DND-41 (cell line): ENCODE measurements around the gene TTLL10.
"Not testable (repeated sequence)": the region's sequence is repeated elsewhere in the genome, so short reads cannot be mapped to it uniquely, and the experiment has no call there.

Experiments used
- ATAC-seq: fragments of 200-7000 bp; cut with Tn5 transposase; 3 replicates; pipeline ENCODE4 v1.9.1; 2021; ENCODE audit warnings: low read depth; ENCODE audit not compliant: insufficient read depth
- DNase-seq: peaks from one replicate; pipeline ENCODE4 v3.0.0-alpha.2; 2020
- H2AFZ ChIP-seq: 2 replicates; pipeline ENCODE4 v1.6.0; 2012; ENCODE audit warnings: low read depth, low read length
- H3K27ac ChIP-seq: 2 replicates; pipeline ENCODE4 v1.5.1; 2012; ENCODE audit warnings: low read length, inconsistent platforms
- H3K27me3 ChIP-seq: fragments of 200-600 bp; sonication (generic); 2 replicates; pipeline ENCODE4 v1.6.0; 2012; ENCODE audit warnings: low read length, mild to moderate bottlenecking, inconsistent platforms; ENCODE audit not compliant: insufficient read depth, poor library complexity
- H3K36me3 ChIP-seq: 2 replicates; pipeline ENCODE4 v1.5.1; 2012; ENCODE audit warnings: low read length, inconsistent platforms; ENCODE audit not compliant: insufficient read depth
- H3K4me1 ChIP-seq: 2 replicates; pipeline ENCODE4 v1.5.1; 2012; ENCODE audit warnings: mild to moderate bottlenecking, low read length; ENCODE audit not compliant: insufficient read depth
- H3K4me2 ChIP-seq: 2 replicates; pipeline ENCODE4 v1.6.0; 2012; ENCODE audit warnings: mild to moderate bottlenecking, moderate library complexity, low read length, inconsistent platforms; ENCODE audit not compliant: insufficient read depth
- H3K4me3 ChIP-seq, 2 experiments: fragments of 200-600 bp in 1 of 2; shearing (Covaris generic) in 1 of 2; 2 replicates each; pipeline ENCODE4 v1.5.1; 2012 to 2016; ENCODE audit warnings: inconsistent platforms in 2 of 2, low read length in 2 of 2, mild to moderate bottlenecking in 2 of 2, low read depth in 1 of 2, moderate library complexity in 1 of 2
- H3K79me2 ChIP-seq: 2 replicates; pipeline ENCODE4 v1.6.0; 2012; ENCODE audit warnings: low read length, inconsistent platforms; ENCODE audit not compliant: insufficient read depth
- H3K9ac ChIP-seq: 2 replicates; pipeline ENCODE4 v1.6.0; 2012; ENCODE audit warnings: low read depth, mild to moderate bottlenecking, inconsistent platforms, low read length, moderate library complexity
- H3K9me3 ChIP-seq: 2 replicates; pipeline ENCODE4 v1.5.1; 2012; ENCODE audit warnings: low read length, moderate library complexity, mild to moderate bottlenecking, inconsistent platforms; ENCODE audit not compliant: insufficient read depth, severe bottlenecking
- H4K20me1 ChIP-seq: 2 replicates; pipeline ENCODE4 v1.6.0; 2012; ENCODE audit warnings: low read length; ENCODE audit not compliant: insufficient read depth
- EZH2 ChIP-seq: IDR thresholded peaks from 3 replicates; pipeline ENCODE4 v1.6.1; 2012; ENCODE audit warnings: borderline replicate concordance, low read depth, mild to moderate bottlenecking, moderate library complexity, low read length, inconsistent platforms; ENCODE audit not compliant: severe bottlenecking
- TF ChIP-seq, protein P1 (sequence below): IDR thresholded peaks from 2 replicates; pipeline ENCODE4 v1.5.1; 2012; ENCODE audit warnings: borderline replicate concordance, low read length, moderate library complexity, mild to moderate bottlenecking; ENCODE audit not compliant: poor library complexity, severe bottlenecking; ENCODE audit errors: extremely low read depth

Gene TTLL10

DNA sequence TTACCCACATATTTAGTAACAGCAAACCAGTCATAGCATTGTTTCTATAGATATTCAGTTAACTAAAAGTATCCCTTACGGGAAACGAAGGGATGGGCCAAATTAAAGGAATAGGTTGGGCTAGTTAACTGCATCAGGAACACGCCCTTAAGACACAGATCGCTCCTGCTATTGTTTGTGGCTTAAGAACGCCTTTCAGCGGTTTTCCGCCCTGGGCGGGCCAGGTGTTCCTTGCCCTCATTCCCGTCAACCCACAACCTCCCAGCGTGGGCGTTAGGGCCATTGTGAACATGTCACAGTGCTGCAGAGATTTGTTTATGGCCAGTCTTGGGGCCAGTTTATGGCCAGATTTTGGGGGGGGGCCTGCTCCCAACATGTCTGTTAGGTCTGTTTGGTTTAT lies 18.1 kb downstream of the TTLL10 start:
- no peaks in the 10 kb centered on the region for H3K9me3 ChIP-seq
- TF ChIP-seq EZH2: no peak
- TF ChIP-seq, protein P1, sequence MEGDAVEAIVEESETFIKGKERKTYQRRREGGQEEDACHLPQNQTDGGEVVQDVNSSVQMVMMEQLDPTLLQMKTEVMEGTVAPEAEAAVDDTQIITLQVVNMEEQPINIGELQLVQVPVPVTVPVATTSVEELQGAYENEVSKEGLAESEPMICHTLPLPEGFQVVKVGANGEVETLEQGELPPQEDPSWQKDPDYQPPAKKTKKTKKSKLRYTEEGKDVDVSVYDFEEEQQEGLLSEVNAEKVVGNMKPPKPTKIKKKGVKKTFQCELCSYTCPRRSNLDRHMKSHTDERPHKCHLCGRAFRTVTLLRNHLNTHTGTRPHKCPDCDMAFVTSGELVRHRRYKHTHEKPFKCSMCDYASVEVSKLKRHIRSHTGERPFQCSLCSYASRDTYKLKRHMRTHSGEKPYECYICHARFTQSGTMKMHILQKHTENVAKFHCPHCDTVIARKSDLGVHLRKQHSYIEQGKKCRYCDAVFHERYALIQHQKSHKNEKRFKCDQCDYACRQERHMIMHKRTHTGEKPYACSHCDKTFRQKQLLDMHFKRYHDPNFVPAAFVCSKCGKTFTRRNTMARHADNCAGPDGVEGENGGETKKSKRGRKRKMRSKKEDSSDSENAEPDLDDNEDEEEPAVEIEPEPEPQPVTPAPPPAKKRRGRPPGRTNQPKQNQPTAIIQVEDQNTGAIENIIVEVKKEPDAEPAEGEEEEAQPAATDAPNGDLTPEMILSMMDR: no peak
- no peak overlapping the region for H3K4me2 ChIP-seq
- H3K27me3 ChIP-seq: no peaks in the 10 kb centered on the region
- no peak for DNase-seq
- no peak overlapping the region for H3K9ac ChIP-seq
- ATAC-seq: no peak
- no peak overlapping the region for H3K4me3 ChIP-seq
- H3K36me3 ChIP-seq: no peaks in the 10 kb centered on the region
- no peaks in the 10 kb centered on the region for H3K79me2 ChIP-seq
- H4K20me1 ChIP-seq: no peaks in the 10 kb centered on the region
- H2AFZ ChIP-seq: no peak overlapping the region
- H3K27ac ChIP-seq: no peak overlapping the region
- H3K4me1 ChIP-seq: no peaks in the 10 kb centered on the region

DNA sequence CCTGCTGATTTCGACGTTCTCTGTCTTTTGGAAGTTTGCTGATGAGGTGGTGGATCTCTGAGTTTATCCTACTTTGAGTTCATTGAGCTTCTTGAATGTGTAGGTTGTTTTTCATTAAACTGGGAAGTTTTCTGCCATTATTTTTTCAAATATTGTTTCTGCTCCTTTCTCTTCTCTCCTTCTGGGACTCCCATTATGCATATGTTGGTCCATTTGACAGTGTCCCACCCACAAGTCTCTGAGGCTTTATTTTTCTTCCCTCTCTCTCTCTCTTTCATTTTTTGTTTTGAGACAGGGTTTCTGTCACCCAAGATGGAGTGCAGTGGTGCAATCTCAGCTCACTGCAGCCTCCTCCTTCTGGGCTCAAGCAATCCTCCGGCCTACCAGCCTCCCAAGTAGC lies 21.0 kb downstream of the TTLL10 start:
- no peak for DNase-seq
- no peak for TF ChIP-seq EZH2
- TF ChIP-seq, protein P1: no peak

DNA sequence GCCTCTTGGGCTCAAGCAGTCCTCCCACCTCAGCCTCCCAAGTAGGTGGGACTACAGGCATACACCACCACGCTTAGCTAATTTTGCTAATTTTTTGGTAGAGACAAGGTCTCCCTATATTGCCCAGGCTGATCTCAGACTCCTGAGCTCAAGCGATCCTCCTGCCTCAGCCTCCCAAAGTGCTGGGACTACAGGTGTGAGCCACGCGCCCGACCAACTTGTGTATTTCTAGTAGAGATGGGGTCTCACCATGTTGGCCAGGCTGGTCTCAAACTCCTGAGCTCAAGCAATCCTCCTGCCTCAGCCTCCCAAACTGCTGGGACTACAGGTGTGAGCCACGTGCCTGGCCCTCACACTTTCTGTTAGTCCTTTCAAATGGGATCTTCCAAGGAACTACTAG lies 22.0 kb downstream of the TTLL10 start:
- H3K36me3 ChIP-seq, H3K27ac ChIP-seq, DNase-seq, H2AFZ ChIP-seq, H3K4me2 ChIP-seq, H3K79me2 ChIP-seq, H3K27me3 ChIP-seq, H4K20me1 ChIP-seq, H3K9me3 ChIP-seq, H3K4me1 ChIP-seq, ATAC-seq, H3K9ac ChIP-seq, H3K4me3 ChIP-seq: not testable (repeated sequence)

More for the DNA sequence above, 21.0 kb downstream of the TTLL10 start:
- H4K20me1 ChIP-seq: no peaks in the 10 kb centered on the region
- H3K27ac ChIP-seq: no peak overlapping the region
- H3K27me3 ChIP-seq: no peaks in the 10 kb centered on the region
- H3K79me2 ChIP-seq: no peaks in the 10 kb centered on the region
- no peak overlapping the region for H3K9ac ChIP-seq
- no peak overlapping the region for H3K4me2 ChIP-seq
- no peak overlapping the region for H3K4me3 ChIP-seq
- H2AFZ ChIP-seq: no peak overlapping the region
- H3K36me3 ChIP-seq: no peaks in the 10 kb centered on the region
- no peaks in the 10 kb centered on the region for H3K4me1 ChIP-seq
- ATAC-seq: no peak
- no peaks in the 10 kb centered on the region for H3K9me3 ChIP-seq

DNA sequence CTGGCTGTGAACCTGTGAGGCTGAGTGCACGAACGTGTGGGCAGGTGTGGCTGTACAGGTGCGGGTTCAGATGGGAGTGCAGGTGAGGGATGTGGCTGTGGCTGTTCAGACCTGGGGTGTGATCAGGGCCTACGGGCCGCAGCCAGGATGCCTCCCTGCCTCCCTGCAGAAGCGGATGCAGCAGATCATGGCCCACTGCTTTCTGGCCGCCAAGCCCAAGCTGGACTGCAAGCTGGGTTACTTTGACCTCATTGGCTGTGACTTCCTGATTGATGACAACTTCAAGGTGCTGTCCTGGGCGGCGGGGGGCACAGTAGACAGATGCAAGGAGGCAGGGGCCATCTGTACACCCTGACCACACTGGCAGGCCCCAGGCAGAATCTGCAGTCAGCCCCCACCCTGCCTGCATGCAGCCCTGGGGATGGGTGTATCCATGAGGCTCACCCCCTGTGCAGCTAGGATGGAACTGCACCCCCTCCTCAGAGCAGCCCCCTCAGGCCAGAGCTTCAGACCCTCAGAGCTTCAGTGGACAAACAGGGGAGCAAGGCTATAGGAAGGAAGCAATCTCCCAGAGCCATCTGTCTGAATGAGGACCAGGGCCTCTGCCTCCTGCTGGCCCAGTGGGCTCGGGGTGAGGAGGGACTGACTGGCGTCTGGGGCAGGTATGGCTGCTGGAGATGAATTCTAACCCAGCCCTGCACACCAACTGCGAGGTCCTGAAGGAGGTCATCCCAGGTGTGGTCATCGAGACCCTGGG lies 22.9 kb downstream of the TTLL10 start:
- DNase-seq (no peak), ATAC-seq (no peak)
- Histone ChIP-seq H3K27ac (no peak overlapping the region), H3K4me1 (no peaks in the 10 kb centered on the region), H3K27me3 (no peaks in the 10 kb centered on the region), H2AFZ (no peak overlapping the region), H4K20me1 (no peaks in the 10 kb centered on the region), H3K4me2 (no peak overlapping the region), H3K9ac (no peak overlapping the region), H3K79me2 (no peaks in the 10 kb centered on the region), H3K36me3 (no peaks in the 10 kb centered on the region), H3K4me3 (no peak overlapping the region), H3K9me3 (no peaks in the 10 kb centered on the region)
- TF ChIP-seq, protein P1: no peak
